ENCODE data around the gene FBP1. TPM values are rescaled to one million over a fixed set of nuclear protein-coding genes. Genes with fewer than 3 reads are reported as not detected.

Gene FBP1
- total RNA-seq, 2 donors from 2014 or later, result 4.2 to 4.7 TPM

Other genes starting within 250 kb of the FBP1 start
- not detected for gene PCAT7, start 84.4 kb downstream of the FBP1 start, total RNA-seq
- gene FBP2, start 45.7 kb downstream of the FBP1 start, total RNA-seq, result not detected
- 100 to 1,000 TPM; 124 to 138 TPM for gene AOPEP, start 87.2 kb upstream of the FBP1 start, total RNA-seq

All from posterior vena cava (tissue), 2 donors.